Measurements from ENCODE around the gene ENAH. TPM values are rescaled to one million over a fixed set of nuclear protein-coding genes. Genes with fewer than 3 reads are reported as not detected.

Gene ENAH
- total and polyA plus RNA-seq, 4 donors, result 15.5 to 89.4 (median 48.4) TPM

DNA sequence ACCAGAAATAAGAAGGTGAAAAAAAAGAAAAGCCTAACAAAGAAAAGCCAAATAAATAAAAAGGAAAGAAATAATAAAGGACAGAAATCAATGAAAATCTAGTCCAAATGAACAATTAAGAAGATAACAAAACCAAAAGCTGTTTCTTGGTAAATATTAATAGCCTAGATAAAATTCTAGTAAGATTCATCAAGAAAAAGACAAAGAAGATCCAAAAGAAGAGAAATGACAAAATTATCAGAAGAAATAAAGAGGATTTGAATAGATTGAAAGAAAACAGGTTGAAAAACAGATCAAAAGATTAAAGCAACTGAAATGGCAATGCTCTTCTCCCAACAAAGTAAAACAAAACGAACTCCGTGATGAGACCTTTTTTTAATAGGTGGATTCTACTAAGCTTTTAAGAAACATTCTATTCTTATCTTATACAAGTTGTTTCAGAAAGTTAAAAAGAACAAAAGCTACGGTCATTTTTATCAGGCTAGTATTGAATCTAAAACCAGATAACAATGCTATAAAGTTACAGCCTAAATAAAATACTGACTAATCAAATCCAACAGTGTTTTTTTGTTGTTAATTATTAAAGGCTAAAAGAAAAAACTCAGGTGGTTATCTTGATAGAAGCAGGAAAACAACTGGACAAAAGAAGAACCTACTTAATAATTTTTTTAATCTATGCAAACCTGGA is 50.9 kb downstream of the ENAH start:
- H3K36me3 ChIP-seq (ENCODE audit: control insufficient read depth in 4 of 4, insufficient read depth in 4 of 4, low read length in 4 of 4), result peaks cover 0 to 3% (median 0%) of the 10 kb centered on the region in 4 donors
- TF ChIP-seq, protein P1, sequence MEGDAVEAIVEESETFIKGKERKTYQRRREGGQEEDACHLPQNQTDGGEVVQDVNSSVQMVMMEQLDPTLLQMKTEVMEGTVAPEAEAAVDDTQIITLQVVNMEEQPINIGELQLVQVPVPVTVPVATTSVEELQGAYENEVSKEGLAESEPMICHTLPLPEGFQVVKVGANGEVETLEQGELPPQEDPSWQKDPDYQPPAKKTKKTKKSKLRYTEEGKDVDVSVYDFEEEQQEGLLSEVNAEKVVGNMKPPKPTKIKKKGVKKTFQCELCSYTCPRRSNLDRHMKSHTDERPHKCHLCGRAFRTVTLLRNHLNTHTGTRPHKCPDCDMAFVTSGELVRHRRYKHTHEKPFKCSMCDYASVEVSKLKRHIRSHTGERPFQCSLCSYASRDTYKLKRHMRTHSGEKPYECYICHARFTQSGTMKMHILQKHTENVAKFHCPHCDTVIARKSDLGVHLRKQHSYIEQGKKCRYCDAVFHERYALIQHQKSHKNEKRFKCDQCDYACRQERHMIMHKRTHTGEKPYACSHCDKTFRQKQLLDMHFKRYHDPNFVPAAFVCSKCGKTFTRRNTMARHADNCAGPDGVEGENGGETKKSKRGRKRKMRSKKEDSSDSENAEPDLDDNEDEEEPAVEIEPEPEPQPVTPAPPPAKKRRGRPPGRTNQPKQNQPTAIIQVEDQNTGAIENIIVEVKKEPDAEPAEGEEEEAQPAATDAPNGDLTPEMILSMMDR (IDR thresholded peaks at IDR 0.05; ENCODE audit: control extremely low read depth, extremely low read depth), result no peak
- H3K4me1 ChIP-seq (ENCODE audit: control insufficient read depth in 5 of 5, insufficient read depth in 5 of 5, low read length in 5 of 5), result peaks cover 1 to 14% (median 8%) of the 10 kb centered on the region in 5 donors
- no peak overlapping the region for H3K4me3 ChIP-seq
- DNase-seq (no peak), ATAC-seq (ENCODE audit: insufficient read depth, low FRiP score) (no peak)
- no peak overlapping the region for H3K9ac ChIP-seq (ENCODE audit: insufficient read depth in 1 of 2, low read length in 2 of 2)
- 71 to 86% methylated on average over 3 of the region's 3 CpGs for WGBS, 2 donors
- H3K27me3 ChIP-seq (ENCODE audit: control insufficient read depth in 3 of 3, insufficient read depth in 3 of 3, low read length in 2 of 3), result no peaks in the 10 kb centered on the region
- no peak overlapping the region for H3K27ac ChIP-seq (ENCODE audit: low read depth in 1 of 2, low read length in 1 of 2)
- no peaks in the 10 kb centered on the region for H3K9me3 ChIP-seq (ENCODE audit: control insufficient read depth in 4 of 4, insufficient read depth in 3 of 4, low read length in 3 of 4)

DNA sequence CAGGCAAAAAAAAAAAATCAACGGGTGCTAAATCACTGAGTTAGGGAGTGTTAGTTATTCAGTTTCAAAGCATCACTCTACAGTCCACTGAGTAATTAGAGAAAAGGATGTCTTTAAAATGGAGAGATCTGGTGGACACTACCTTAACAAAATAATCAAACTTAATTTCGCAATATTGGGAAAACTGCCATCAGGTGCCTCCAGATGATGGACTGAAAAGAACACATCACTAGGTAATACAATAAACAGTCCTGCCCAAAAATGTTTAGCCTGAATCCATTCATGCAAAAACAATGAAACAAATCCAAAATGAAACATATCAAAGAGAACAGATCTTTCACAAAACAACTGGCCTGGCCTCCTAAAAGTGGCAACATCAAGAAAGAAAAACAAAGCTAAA is 54.1 kb downstream of the ENAH start:
- TF ChIP-seq, protein P1 (IDR thresholded peaks at IDR 0.05; ENCODE audit: control extremely low read depth, extremely low read depth), result no peak
- DNase-seq (no peak), ATAC-seq (ENCODE audit: insufficient read depth, low FRiP score) (no peak)
- H3K4me1 ChIP-seq (ENCODE audit: control insufficient read depth in 5 of 5, insufficient read depth in 5 of 5, low read length in 5 of 5), result peaks cover 1 to 11% (median 7%) of the 10 kb centered on the region in 5 donors
- no peaks in the 10 kb centered on the region for H3K9me3 ChIP-seq (ENCODE audit: control insufficient read depth in 4 of 4, insufficient read depth in 3 of 4, low read length in 3 of 4)
- H3K9ac ChIP-seq (ENCODE audit: insufficient read depth in 1 of 2, low read length in 2 of 2), result no peak overlapping the region
- WGBS, 2 donors, result 96 to 98% methylated on average over 2 of the region's 2 CpGs
- no peak overlapping the region for H3K27ac ChIP-seq (ENCODE audit: low read depth in 1 of 2, low read length in 1 of 2)
- H3K4me3 ChIP-seq, result no peak overlapping the region
- H3K27me3 ChIP-seq (ENCODE audit: control insufficient read depth in 3 of 3, insufficient read depth in 3 of 3, low read length in 2 of 3), result no peaks in the 10 kb centered on the region
- peaks cover 0 to 10% (median 1%) of the 10 kb centered on the region in 4 donors for H3K36me3 ChIP-seq (ENCODE audit: control insufficient read depth in 4 of 4, insufficient read depth in 4 of 4, low read length in 4 of 4)

DNA sequence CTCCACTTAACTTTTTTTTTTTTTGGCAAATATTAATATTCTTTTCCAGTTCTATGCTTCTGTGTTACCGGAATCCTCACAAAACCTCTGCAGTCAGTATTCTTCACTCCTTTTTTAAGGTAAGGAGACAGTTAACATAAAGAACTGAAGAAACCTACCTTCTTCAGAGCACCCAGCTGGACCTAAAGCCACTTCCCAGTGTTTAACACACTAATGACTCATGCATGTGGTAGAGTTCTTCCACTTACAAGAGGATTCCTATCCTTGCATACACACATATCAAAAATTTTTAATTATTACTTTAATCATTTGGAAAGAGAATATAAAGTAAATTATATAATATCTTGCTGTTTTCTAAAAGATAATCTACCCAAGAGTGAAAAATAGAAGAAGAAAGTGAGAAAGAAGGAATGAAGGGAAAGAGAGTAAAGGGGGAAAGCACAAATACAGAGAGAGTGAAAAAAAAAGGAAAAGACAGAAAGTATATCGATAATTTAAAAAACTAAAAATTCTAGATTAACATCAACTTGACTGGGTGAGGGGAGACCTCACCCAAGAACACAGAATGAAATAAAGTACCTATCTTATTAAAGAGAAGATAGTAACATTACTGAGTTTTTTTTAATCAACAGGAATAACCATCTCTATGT is 54.9 kb downstream of the ENAH start:
- no peak for ATAC-seq (ENCODE audit: insufficient read depth, low FRiP score)

More for the DNA sequence above, 54.9 kb downstream of the ENAH start:
- H3K4me1 ChIP-seq (ENCODE audit: control insufficient read depth in 5 of 5, insufficient read depth in 5 of 5, low read length in 5 of 5), result peaks cover 1 to 16% (median 6%) of the 10 kb centered on the region in 5 donors
- DNase-seq, result no peak
- H3K4me3 ChIP-seq, result no peak overlapping the region
- no peak overlapping the region for H3K9ac ChIP-seq (ENCODE audit: insufficient read depth in 1 of 2, low read length in 2 of 2)
- H3K27ac ChIP-seq (ENCODE audit: low read depth in 1 of 2, low read length in 1 of 2), result no peak overlapping the region
- TF ChIP-seq, protein P1 (IDR thresholded peaks at IDR 0.05; ENCODE audit: control extremely low read depth, extremely low read depth), result no peak
- no peaks in the 10 kb centered on the region for H3K9me3 ChIP-seq (ENCODE audit: control insufficient read depth in 4 of 4, insufficient read depth in 3 of 4, low read length in 3 of 4)
- H3K36me3 ChIP-seq (ENCODE audit: control insufficient read depth in 4 of 4, insufficient read depth in 4 of 4, low read length in 4 of 4), result peaks cover 0 to 14% (median 1%) of the 10 kb centered on the region in 4 donors
- no peaks in the 10 kb centered on the region for H3K27me3 ChIP-seq (ENCODE audit: control insufficient read depth in 3 of 3, insufficient read depth in 3 of 3, low read length in 2 of 3)
- 96 to 99% methylated on average over 2 of the region's 2 CpGs for WGBS, 2 donors

Data from lung (tissue), 12 donors.